Astrocyte (in vitro differentiated cells and primary cell): ENCODE measurements around the gene PRSS23. TPM values are rescaled to one million over a fixed set of nuclear protein-coding genes. Genes with fewer than 3 reads are reported as not detected.

Experiments
- DNase-seq: peaks from one replicate; pipeline ENCODE4 v3.0.0-alpha.2; 2010; ENCODE audit warnings: low read depth
- FAIRE-seq: peaks from 2 replicates; lab custom pipeline; 2011; peaks lifted over from hg19 to GRCh38; lab: Jason Lieb, UNC
- H2AFZ ChIP-seq: 2 replicates; pipeline ENCODE4 v1.6.0; 2012; ENCODE audit warnings: low read depth, low read length, inconsistent platforms
- H3K27ac ChIP-seq: 2 replicates; pipeline ENCODE4 v1.5.1; 2011; ENCODE audit warnings: low read depth, low read length, inconsistent platforms
- H3K27me3 ChIP-seq: 2 replicates; pipeline ENCODE4 v1.6.0; 2011; ENCODE audit warnings: low read length, inconsistent platforms; ENCODE audit not compliant: insufficient read depth
- H3K36me3 ChIP-seq: 2 replicates; pipeline ENCODE4 v1.5.1; 2011; ENCODE audit warnings: low read length, inconsistent platforms; ENCODE audit not compliant: insufficient read depth
- H3K4me1 ChIP-seq: 2 replicates; pipeline ENCODE4 v1.5.1; 2011; ENCODE audit warnings: low read length, inconsistent platforms; ENCODE audit not compliant: insufficient read depth
- H3K4me2 ChIP-seq: 2 replicates; pipeline ENCODE4 v1.6.0; 2012; ENCODE audit warnings: low read length, inconsistent platforms
- H3K4me3 ChIP-seq: 2 replicates; pipeline ENCODE4 v1.5.1; 2011; ENCODE audit warnings: low read depth, mild to moderate bottlenecking, low read length, inconsistent platforms; ENCODE audit not compliant: insufficient read depth
- H3K79me2 ChIP-seq: 2 replicates; pipeline ENCODE4 v1.6.0; 2012; ENCODE audit warnings: mild to moderate bottlenecking, low read length, inconsistent platforms; ENCODE audit not compliant: insufficient read depth
- H3K9ac ChIP-seq: 2 replicates; pipeline ENCODE4 v1.6.0; 2012; ENCODE audit warnings: mild to moderate bottlenecking, low read length, inconsistent platforms
- H3K9me3 ChIP-seq: 2 replicates; pipeline ENCODE4 v1.5.1; 2012; ENCODE audit warnings: low read depth, mild to moderate bottlenecking, low read length, inconsistent platforms; ENCODE audit not compliant: insufficient read depth
- H4K20me1 ChIP-seq: 2 replicates; pipeline ENCODE4 v1.6.0; 2012; ENCODE audit warnings: low read length, inconsistent platforms; ENCODE audit not compliant: insufficient read depth
- H3K27ac Mint-ChIP-seq: one replicate; pipeline ENCODE4 v1.8.0; 2021; ENCODE audit warnings: mild to moderate bottlenecking, mixed read lengths; ENCODE audit not compliant: unreplicated experiment
- H3K27me3 Mint-ChIP-seq: one replicate; pipeline ENCODE4 v1.8.0; 2021; ENCODE audit warnings: low read depth, mixed read lengths; ENCODE audit not compliant: unreplicated experiment
- H3K36me3 Mint-ChIP-seq: one replicate; pipeline ENCODE4 v1.8.0; 2021; ENCODE audit warnings: low read depth, mixed read lengths; ENCODE audit not compliant: unreplicated experiment
- H3K4me1 Mint-ChIP-seq: one replicate; pipeline ENCODE4 v1.8.0; 2021; ENCODE audit warnings: low read depth, mixed read lengths; ENCODE audit not compliant: unreplicated experiment
- H3K4me3 Mint-ChIP-seq: one replicate; pipeline ENCODE4 v1.8.0; 2021; ENCODE audit warnings: mild to moderate bottlenecking, moderate library complexity, mixed read lengths; ENCODE audit not compliant: unreplicated experiment
- H3K9me3 Mint-ChIP-seq: one replicate; pipeline ENCODE4 v1.8.0; 2021; ENCODE audit warnings: mild to moderate bottlenecking, mixed read lengths; ENCODE audit not compliant: unreplicated experiment
- CTCF ChIP-seq: IDR thresholded peaks from 2 replicates; pipeline ENCODE4 v1.5.1; 2011; ENCODE audit warnings: low read depth, mild to moderate bottlenecking, inconsistent platforms, low read length, moderate library complexity; ENCODE audit not compliant: insufficient read depth
- EZH2 ChIP-seq: IDR thresholded peaks from 2 replicates; pipeline ENCODE4 v1.6.1; 2012; ENCODE audit warnings: mild to moderate bottlenecking, low read length, inconsistent platforms; ENCODE audit not compliant: insufficient read depth
- total RNA-seq: library from RNA; stranded (reverse); gene quantifications from 2 replicates; pipeline ENCODE4 v1.2.1, GENCODE V29; 2021

The PRSS23 gene
- total RNA-seq, 1 donor from 2014 or later = 717 TPM

GRCh38 chr11:86805873-86806310 is 5.5 kb downstream of the PRSS23 start:
- H3K27me3 Mint-ChIP-seq = no peaks in the 10 kb centered on the region

GRCh38 chr11:86806903-86807302 is 6.6 kb downstream of the PRSS23 start:
- Histone ChIP-seq H3K4me2 (no peak overlapping the region), H3K79me2 (peaks cover 98% of the 10 kb centered on the region), H3K9me3 (no peaks in the 10 kb centered on the region), H4K20me1 (peaks cover 29% of the 10 kb centered on the region), H3K27ac (no peak overlapping the region), H3K4me1 (peaks cover 43% of the 10 kb centered on the region), H3K4me3 (no peak overlapping the region), H3K9ac (no peak overlapping the region), H3K36me3 (peaks cover 32% of the 10 kb centered on the region), H2AFZ (no peak overlapping the region), H3K27me3 (no peaks in the 10 kb centered on the region)
- FAIRE-seq (no peak), DNase-seq (no peak)
- Mint-ChIP-seq H3K27ac (peak overlapping the region; percentile 77), H3K9me3 (no peaks in the 10 kb centered on the region), H3K27me3 (no peaks in the 10 kb centered on the region), H3K4me3 (peak overlapping the region; percentile 11), H3K4me1 (peaks cover 71% of the 10 kb centered on the region), H3K36me3 (peaks cover 12% of the 10 kb centered on the region)
- TF ChIP-seq CTCF = no peak
- TF ChIP-seq EZH2 = no peak

More at GRCh38 chr11:86805873-86806310, 5.5 kb downstream of the PRSS23 start:
- no peak for TF ChIP-seq EZH2
- TF ChIP-seq CTCF = no peak
- peak overlapping the region; percentile 8 for H3K27ac Mint-ChIP-seq
- peaks cover 61% of the 10 kb centered on the region for H3K4me1 Mint-ChIP-seq
- Histone ChIP-seq H3K4me2 (peak overlapping the region; percentile 86), H3K79me2 (peaks cover 100% of the 10 kb centered on the region), H3K9ac (no peak overlapping the region), H2AFZ (no peak overlapping the region), H3K27ac (peak overlapping the region; percentile 76), H3K9me3 (no peaks in the 10 kb centered on the region), H4K20me1 (peaks cover 35% of the 10 kb centered on the region), H3K4me1 (peaks cover 40% of the 10 kb centered on the region), H3K36me3 (peaks cover 29% of the 10 kb centered on the region), H3K4me3 (no peak overlapping the region), H3K27me3 (no peaks in the 10 kb centered on the region)
- DNase-seq = no peak
- no peak overlapping the region for H3K4me3 Mint-ChIP-seq
- H3K9me3 Mint-ChIP-seq = no peaks in the 10 kb centered on the region
- H3K36me3 Mint-ChIP-seq = peaks cover 13% of the 10 kb centered on the region
- no peak for FAIRE-seq

GRCh38 chr11:86807360-86807759 is 7.0 kb downstream of the PRSS23 start:
- H4K20me1 ChIP-seq = peaks cover 29% of the 10 kb centered on the region
- DNase-seq = no peak
- H3K4me3 Mint-ChIP-seq = peak overlapping the region; percentile 18

More at GRCh38 chr11:86807360-86807759, 7.0 kb downstream of the PRSS23 start:
- Histone ChIP-seq H3K36me3 (peaks cover 32% of the 10 kb centered on the region), H3K27me3 (no peaks in the 10 kb centered on the region), H3K79me2 (peaks cover 98% of the 10 kb centered on the region), H2AFZ (no peak overlapping the region), H3K4me2 (no peak overlapping the region), H3K4me1 (peaks cover 43% of the 10 kb centered on the region), H3K9me3 (no peaks in the 10 kb centered on the region), H3K9ac (no peak overlapping the region), H3K4me3 (no peak overlapping the region), H3K27ac (no peak overlapping the region)
- peak overlapping the region; percentile 77 for H3K27ac Mint-ChIP-seq
- H3K4me1 Mint-ChIP-seq = peaks cover 75% of the 10 kb centered on the region
- H3K36me3 Mint-ChIP-seq = peaks cover 10% of the 10 kb centered on the region
- TF ChIP-seq EZH2 = no peak
- TF ChIP-seq CTCF = no peak
- no peaks in the 10 kb centered on the region for H3K9me3 Mint-ChIP-seq
- no peak for FAIRE-seq
- H3K27me3 Mint-ChIP-seq = no peaks in the 10 kb centered on the region
